NT2/D1 (cell line): Measurements from ENCODE around the gene SRGAP3.

Experiments
- DNase-seq: peaks from one replicate; pipeline ENCODE4 v3.0.0-alpha.2; 2011; ENCODE audit warnings: low read depth, low spot score
- H3K27me3 ChIP-seq: 2 replicates; pipeline ENCODE4 v1.6.0; 2011; ENCODE audit warnings: mild to moderate bottlenecking; ENCODE audit not compliant: insufficient read length, insufficient read depth
- H3K36me3 ChIP-seq: 2 replicates; pipeline ENCODE4 v1.6.1; 2011; ENCODE audit warnings: mild to moderate bottlenecking, low read length, mixed read lengths; ENCODE audit not compliant: insufficient read depth, insufficient read length
- H3K4me1 ChIP-seq: 2 replicates; pipeline ENCODE4 v1.5.1; 2011; ENCODE audit not compliant: insufficient read depth, insufficient read length
- H3K4me3 ChIP-seq: 2 replicates; pipeline ENCODE4 v1.5.1; 2011; ENCODE audit warnings: low read depth; ENCODE audit not compliant: insufficient read length
- H3K9ac ChIP-seq: 2 replicates; pipeline ENCODE4 v1.6.0; 2011; ENCODE audit warnings: low read depth; ENCODE audit not compliant: insufficient read length
- H3K9me3 ChIP-seq: 2 replicates; pipeline ENCODE4 v1.5.1; 2011; ENCODE audit warnings: mild to moderate bottlenecking, low read length; ENCODE audit not compliant: insufficient read depth
- SUZ12 ChIP-seq: IDR thresholded peaks from 2 replicates; pipeline ENCODE4 v1.6.1; 2011; ENCODE audit not compliant: insufficient read length, insufficient read depth; ENCODE audit errors: extremely low read depth
- YY1 ChIP-seq: IDR thresholded peaks from 2 replicates; pipeline ENCODE4 v1.6.1; 2011; ENCODE audit not compliant: insufficient read length, insufficient read depth
- ZNF274 ChIP-seq: IDR thresholded peaks from 2 replicates; pipeline ENCODE4 v1.6.1; 2011; ENCODE audit warnings: mild to moderate bottlenecking, low read depth, low read length

SRGAP3 gene

GRCh38 chr3:9142362-9142761 lies 107.1 kb downstream of the SRGAP3 start:
- no peaks in the 10 kb centered on the region for H3K27me3 ChIP-seq
- no peak for DNase-seq
- TF ChIP-seq ZNF274 (no peak), YY1 (no peak), SUZ12 (no peak)
- H3K36me3 ChIP-seq: no peaks in the 10 kb centered on the region
- H3K4me1 ChIP-seq: no peaks in the 10 kb centered on the region
- no peak overlapping the region for H3K4me3 ChIP-seq
- H3K9me3 ChIP-seq: peaks cover 22% of the 10 kb centered on the region; the same call in 1 of the 2 replicates
- H3K9ac ChIP-seq: no peak overlapping the region

GRCh38 chr3:9141928-9142289 lies 107.5 kb downstream of the SRGAP3 start:
- no peaks in the 10 kb centered on the region for H3K27me3 ChIP-seq

GRCh38 chr3:9139366-9139765 lies 110.1 kb downstream of the SRGAP3 start:
- DNase-seq: no peak
- Histone ChIP-seq H3K4me3 (no peak overlapping the region), H3K4me1 (no peaks in the 10 kb centered on the region), H3K9me3 (peaks cover 14% of the 10 kb centered on the region; the same call in 1 of the 2 replicates), H3K36me3 (no peaks in the 10 kb centered on the region), H3K27me3 (no peaks in the 10 kb centered on the region), H3K9ac (no peak overlapping the region)
- TF ChIP-seq SUZ12: no peak
- no peak for TF ChIP-seq YY1
- no peak for TF ChIP-seq ZNF274

More at GRCh38 chr3:9141928-9142289, 107.5 kb downstream of the SRGAP3 start:
- Histone ChIP-seq H3K36me3 (no peaks in the 10 kb centered on the region), H3K4me3 (no peak overlapping the region), H3K9ac (no peak overlapping the region), H3K9me3 (peaks cover 22% of the 10 kb centered on the region; the same call in 1 of the 2 replicates), H3K4me1 (no peaks in the 10 kb centered on the region)
- DNase-seq: no peak
- TF ChIP-seq SUZ12: no peak
- TF ChIP-seq ZNF274: no peak
- TF ChIP-seq YY1: no peak

- DNase-seq: no peak
- H3K9me3 ChIP-seq: peaks cover 10% of the 10 kb centered on the region; the same call in 1 of the 2 replicates
- no peak overlapping the region for H3K9ac ChIP-seq
- H3K4me1 ChIP-seq: no peaks in the 10 kb centered on the region
- no peaks in the 10 kb centered on the region for H3K27me3 ChIP-seq
- no peaks in the 10 kb centered on the region for H3K36me3 ChIP-seq
- no peak overlapping the region for H3K4me3 ChIP-seq
- TF ChIP-seq YY1: no peak
- TF ChIP-seq SUZ12: no peak
- TF ChIP-seq ZNF274: no peak
Measured at GRCh38 chr3:9137676-9138075, 111.8 kb downstream of the SRGAP3 start.

GRCh38 chr3:9136746-9137465 lies 112.5 kb downstream of the SRGAP3 start:
- TF ChIP-seq SUZ12: no peak
- TF ChIP-seq ZNF274: no peak
- TF ChIP-seq YY1: no peak
- DNase-seq: no peak
- no peaks in the 10 kb centered on the region for H3K36me3 ChIP-seq
- no peaks in the 10 kb centered on the region for H3K4me1 ChIP-seq
- no peaks in the 10 kb centered on the region for H3K27me3 ChIP-seq
- no peak overlapping the region for H3K4me3 ChIP-seq
- no peak overlapping the region for H3K9ac ChIP-seq
- peaks cover 10% of the 10 kb centered on the region; the same call in 1 of the 2 replicates for H3K9me3 ChIP-seq

GRCh38 chr3:9135930-9136525 lies 113.4 kb downstream of the SRGAP3 start:
- no peaks in the 10 kb centered on the region for H3K4me1 ChIP-seq
- peaks cover 10% of the 10 kb centered on the region; the same call in 1 of the 2 replicates for H3K9me3 ChIP-seq
- no peak for DNase-seq
- no peaks in the 10 kb centered on the region for H3K36me3 ChIP-seq
- H3K27me3 ChIP-seq: no peaks in the 10 kb centered on the region
- no peak overlapping the region for H3K9ac ChIP-seq
- no peak overlapping the region for H3K4me3 ChIP-seq
- no peak for TF ChIP-seq ZNF274

- H3K27me3 ChIP-seq: no peaks in the 10 kb centered on the region
- H3K4me3 ChIP-seq: no peak overlapping the region
- no peaks in the 10 kb centered on the region for H3K4me1 ChIP-seq
- peaks cover 10% of the 10 kb centered on the region; the same call in 1 of the 2 replicates for H3K9me3 ChIP-seq
- no peak overlapping the region for H3K9ac ChIP-seq
- no peaks in the 10 kb centered on the region for H3K36me3 ChIP-seq
- TF ChIP-seq SUZ12: no peak
- TF ChIP-seq YY1: no peak
- TF ChIP-seq ZNF274: no peak
- no peak for DNase-seq
Measured at GRCh38 chr3:9135526-9135925, 113.9 kb downstream of the SRGAP3 start.
